Left renal cortex interstitium (tissue), 4 donors: Measurements from ENCODE around the gene CACNB2. TPM values are rescaled to one million over a fixed set of nuclear protein-coding genes. Genes with fewer than 3 reads are reported as not detected.
A peak's percentile ranks its signal among the peaks of the same experiment; 100 is the strongest.

Source experiments
- DNase-seq, 4 donors: peaks; one replicate each; pipeline ENCODE4 v3.0.0-alpha.2; 2013; ENCODE audit warnings: low read depth in 4 of 4, low spot score in 2 of 4, missing footprints in 1 of 4
- polyA plus RNA-seq, 4 donors: library from polyadenylated mRNA; unstranded; fragments of 120-200 nt; gene quantifications; one replicate each; pipeline ENCODE4 v1.2.1, GENCODE V29; 2013; ENCODE audit not compliant: insufficient read length in 4 of 4

CACNB2 gene
- polyA plus RNA-seq, 4 donors, result 2.4 to 6.0 (median 4.4) TPM

GRCh38 chr10:18325889-18326531 is 185.8 kb downstream of the CACNB2 start:
- DNase-seq, result no peak

- no peak for DNase-seq
Measured at GRCh38 chr10:18328941-18329340, 188.7 kb downstream of the CACNB2 start.

GRCh38 chr10:18332048-18332447 is 191.8 kb downstream of the CACNB2 start:
- no peak for DNase-seq

GRCh38 chr10:18332484-18332883 is 192.3 kb downstream of the CACNB2 start:
- DNase-seq, result no peak

- DNase-seq, result no peak
Measured at GRCh38 chr10:18333621-18334020, 193.4 kb downstream of the CACNB2 start.

GRCh38 chr10:18334116-18334867 is 194.1 kb downstream of the CACNB2 start:
- no peak for DNase-seq

- DNase-seq, result peak in 1 of 4 donors; percentile 27
Measured at GRCh38 chr10:18340496-18341051, 200.3 kb downstream of the CACNB2 start.

GRCh38 chr10:18341055-18341454 is 200.8 kb downstream of the CACNB2 start:
- DNase-seq, result no peak

- no peak for DNase-seq
Measured at GRCh38 chr10:18343573-18343972, 203.3 kb downstream of the CACNB2 start.

- DNase-seq, result no peak
Measured at GRCh38 chr10:18345308-18345707, 205.1 kb downstream of the CACNB2 start.

- DNase-seq, result no peak
Measured at GRCh38 chr10:18350340-18350739, 210.1 kb downstream of the CACNB2 start.

GRCh38 chr10:18351421-18351820 is 211.2 kb downstream of the CACNB2 start:
- DNase-seq, result no peak

GRCh38 chr10:18352175-18352574 is 212.0 kb downstream of the CACNB2 start:
- DNase-seq, result no peak

- no peak for DNase-seq
Measured at GRCh38 chr10:18359812-18360211, 219.6 kb downstream of the CACNB2 start.

GRCh38 chr10:18362892-18363291 is 222.7 kb downstream of the CACNB2 start:
- DNase-seq, result no peak

GRCh38 chr10:18364987-18365775 is 225.0 kb downstream of the CACNB2 start:
- DNase-seq, result no peak

GRCh38 chr10:18367840-18368239 is 227.6 kb downstream of the CACNB2 start:
- no peak for DNase-seq

- DNase-seq, result no peak
Measured at GRCh38 chr10:18368273-18368672, 228.0 kb downstream of the CACNB2 start.

GRCh38 chr10:18368682-18369081 is 228.5 kb downstream of the CACNB2 start:
- DNase-seq, result no peak

- DNase-seq, result no peak
Measured at GRCh38 chr10:18369859-18370473, 229.7 kb downstream of the CACNB2 start.

GRCh38 chr10:18376650-18377049 is 236.4 kb downstream of the CACNB2 start:
- no peak for DNase-seq
